ENCODE measurements around the gene MICAL3. TPM values are rescaled to one million over a fixed set of nuclear protein-coding genes. Genes with fewer than 3 reads are reported as not detected.

MICAL3 gene
- total RNA-seq, 1 donor from 2014 or later = 29.0 TPM

DNA sequence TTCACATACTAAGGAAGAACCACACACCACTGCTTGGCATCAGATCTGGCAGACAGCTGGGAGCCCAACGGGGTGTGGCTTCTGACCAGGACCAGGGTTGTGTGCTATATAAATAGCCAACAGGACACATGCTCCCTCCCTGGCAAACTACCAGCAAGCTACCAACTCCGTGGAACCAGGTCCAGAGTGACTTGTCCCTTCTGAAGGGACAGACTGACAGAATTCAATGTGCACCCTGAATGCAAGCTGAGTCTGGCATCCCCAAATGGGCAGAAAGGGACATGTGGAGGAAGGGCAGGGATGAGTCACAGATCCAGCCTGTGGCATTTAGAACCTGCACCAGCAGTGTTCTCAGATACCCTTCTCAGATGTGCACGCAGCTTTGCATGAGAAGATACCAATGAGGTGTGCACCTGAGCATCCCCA, 92.9 kb downstream of the MICAL3 start:
- DNase-seq (ENCODE audit: low read depth in 2 of 2) = no peak

DNA sequence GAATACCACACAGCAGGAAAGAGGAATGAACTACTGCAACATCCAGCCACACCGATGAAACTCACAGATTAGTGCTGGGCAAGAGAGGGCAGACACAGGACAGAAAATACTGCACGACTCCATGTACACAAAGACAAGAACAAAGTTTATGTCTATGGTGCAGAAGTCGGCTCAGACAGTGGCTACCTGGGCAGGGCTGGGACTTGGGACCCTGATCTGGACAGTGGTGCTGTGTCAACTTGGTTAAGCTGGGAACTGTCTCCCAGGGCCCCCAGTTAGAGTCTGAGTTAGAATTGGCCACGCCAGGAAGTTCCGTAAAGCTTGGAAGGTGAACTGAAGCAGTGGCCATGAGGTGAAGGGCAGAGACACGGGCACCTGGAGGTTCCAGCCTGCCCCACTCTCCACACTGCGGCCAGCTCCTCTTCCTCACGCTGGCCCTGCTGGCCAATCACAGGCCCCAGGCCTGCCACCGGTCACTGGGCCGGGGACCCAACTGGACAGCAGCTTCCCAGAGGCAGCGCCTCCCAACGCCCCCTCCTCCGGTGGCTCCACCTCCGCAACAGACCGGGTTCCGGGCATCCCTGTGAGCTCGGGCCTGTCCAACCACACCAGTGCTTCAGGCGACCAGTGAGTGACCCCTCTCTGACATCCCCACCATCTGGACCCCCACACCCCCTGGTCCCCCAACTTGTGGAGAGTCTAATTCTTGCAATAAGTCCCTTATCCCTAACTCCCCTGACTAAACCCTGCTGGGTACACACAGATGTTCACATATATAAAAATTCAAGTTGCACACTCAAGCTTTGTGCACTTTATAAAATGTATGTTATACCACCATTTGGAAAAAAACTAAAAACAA, 93.7 kb downstream of the MICAL3 start:
- no peak for DNase-seq (ENCODE audit: low read depth in 2 of 2)

DNA sequence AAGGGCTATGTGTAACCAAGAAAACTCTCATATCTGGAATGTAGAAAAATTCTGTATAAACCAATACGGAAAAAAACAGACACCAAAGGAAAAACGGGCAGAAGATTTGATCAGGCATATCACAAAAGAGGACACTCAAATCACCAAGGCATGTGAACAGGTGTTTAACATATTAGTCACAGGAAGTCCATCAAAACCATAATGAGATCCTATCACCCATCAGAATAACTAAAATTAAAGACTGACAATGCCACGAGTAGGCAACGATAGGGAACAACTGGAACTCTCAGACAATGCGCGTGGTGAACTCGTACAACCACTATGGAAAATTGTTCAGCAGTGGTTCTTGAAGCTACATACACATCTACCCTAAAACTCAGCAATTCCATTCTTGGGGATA, 94.5 kb downstream of the MICAL3 start:
- no peak for DNase-seq (ENCODE audit: low read depth in 2 of 2)

DNA sequence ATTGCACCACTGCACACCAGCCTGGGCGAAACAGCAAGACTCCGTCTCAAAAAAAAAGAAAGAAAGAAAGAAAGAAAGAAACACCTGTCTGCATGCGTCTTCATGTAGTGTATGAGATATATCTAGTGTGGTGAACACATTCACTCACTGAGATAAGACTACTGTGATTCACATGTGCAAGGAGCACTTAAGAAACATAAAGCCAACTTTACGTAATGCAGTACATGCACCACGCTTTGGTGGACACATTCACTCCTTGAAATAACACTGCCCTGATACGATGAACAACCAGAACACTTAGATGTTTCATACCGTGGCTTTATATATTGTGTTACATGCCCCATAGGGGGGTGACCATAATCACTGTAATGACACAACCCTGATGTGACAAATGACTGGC, 96.0 kb downstream of the MICAL3 start:
- DNase-seq (ENCODE audit: low read depth in 2 of 2) = no peak

DNA sequence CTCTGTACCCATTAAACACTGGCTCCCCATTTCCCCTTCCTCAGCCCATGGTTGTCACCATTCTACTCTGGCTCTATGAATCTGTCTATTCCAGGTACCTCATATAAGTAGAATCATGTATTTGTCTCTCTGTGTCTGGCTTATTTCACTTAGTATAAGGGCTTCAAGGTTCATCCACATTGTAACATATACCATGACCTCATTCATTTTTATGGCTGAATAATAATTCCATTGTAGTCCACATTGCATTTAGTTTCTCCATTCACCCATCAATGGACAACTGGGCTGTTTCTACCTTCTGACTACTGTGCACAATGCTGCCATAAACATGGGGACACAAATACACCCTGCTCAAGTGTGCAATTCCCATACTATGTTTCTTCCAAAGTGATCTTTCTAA, 97.3 kb downstream of the MICAL3 start:
- no peak for DNase-seq (ENCODE audit: low read depth in 2 of 2)

DNA sequence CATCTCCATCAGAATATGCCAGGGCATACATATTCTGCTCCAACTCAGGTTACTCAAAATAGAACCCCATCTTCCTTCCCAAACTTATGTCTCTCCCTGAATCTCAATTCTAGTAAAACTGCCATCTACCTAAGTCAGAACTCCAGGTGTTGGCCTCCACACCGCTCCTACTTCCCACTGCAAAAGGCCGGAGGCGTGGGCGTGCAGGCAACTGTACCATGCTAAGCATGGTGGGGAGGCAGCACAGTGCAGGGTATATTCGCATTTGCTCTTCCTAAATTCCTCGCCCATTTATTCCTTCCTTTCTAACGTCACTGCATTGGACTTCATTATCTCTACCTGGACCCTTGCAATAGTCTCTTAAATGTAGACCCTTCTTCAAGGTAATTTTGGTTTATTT, 97.8 kb downstream of the MICAL3 start:
- no peak for DNase-seq (ENCODE audit: low read depth in 2 of 2)

DNA sequence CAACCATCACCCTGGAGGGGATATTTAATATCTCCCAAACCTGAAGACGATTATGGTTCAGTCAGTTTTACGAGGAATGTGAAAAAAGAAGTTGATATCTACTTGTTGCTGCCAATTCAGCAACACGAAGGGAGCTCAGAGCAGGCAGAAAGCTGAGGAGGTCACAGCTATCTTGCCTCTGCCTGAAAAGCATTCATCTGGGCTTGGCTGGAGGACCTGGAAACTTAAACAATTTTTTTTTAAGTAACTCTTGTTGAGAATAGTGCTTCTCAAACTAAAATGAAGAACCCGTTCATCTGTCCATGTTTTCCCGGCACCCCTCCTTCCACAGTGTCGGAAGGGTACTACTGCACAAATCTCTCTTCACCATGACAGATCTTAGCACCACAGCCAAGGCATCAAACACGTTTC, 98.9 kb downstream of the MICAL3 start:
- DNase-seq (ENCODE audit: low read depth in 2 of 2) = peak in 1 of 2 donors; percentile 13

DNA sequence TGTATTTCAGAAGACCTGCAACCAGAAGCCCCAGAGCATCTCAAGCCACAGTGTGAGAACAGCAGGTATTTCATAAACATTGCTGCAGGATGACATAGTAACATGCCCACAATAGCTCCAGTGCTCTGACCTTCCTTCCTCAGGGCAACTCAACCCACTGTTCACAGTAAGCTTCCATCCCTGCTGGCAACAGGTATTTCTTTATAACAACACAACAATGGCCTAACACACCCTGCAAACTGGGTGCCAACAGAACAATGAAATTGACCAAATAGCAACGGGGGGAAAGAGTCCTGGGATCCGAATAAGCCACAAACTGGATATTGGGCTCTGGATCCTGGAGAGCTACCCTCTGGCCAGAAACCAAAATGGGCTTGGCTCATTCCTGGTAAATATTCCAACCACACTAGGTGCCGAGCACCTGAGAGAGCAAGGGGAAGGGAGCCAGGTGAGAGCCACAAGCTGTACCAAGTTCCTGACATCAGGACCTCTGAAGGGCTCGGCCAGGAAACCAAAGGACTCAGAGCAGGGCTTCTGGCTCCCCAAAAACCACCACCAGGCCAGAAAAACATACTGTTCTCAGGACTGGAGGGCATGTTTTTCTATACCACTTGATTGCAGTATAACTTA, 99.5 kb downstream of the MICAL3 start:
- peak; percentile 71 to 95 for DNase-seq (ENCODE audit: low read depth in 2 of 2)

DNA sequence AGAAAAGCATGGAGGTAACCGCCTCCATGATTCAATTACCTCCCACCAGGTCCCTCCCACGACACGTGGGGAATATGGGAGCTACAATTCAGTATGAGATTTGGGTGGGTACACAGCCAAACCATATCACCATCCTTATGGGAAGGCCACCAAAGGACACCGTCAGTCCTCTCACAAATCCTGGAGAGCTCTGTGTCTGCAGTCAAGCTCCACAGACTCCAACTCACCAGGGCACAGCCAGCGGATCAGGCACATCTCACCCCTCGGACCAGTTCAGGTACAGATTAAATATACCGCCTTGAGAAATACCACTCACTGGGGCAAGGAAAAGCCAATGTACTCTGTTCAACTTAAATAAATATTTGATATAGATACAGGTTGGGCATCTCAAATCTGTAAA, 100.3 kb downstream of the MICAL3 start:
- DNase-seq (ENCODE audit: low read depth in 2 of 2) = no peak

DNA sequence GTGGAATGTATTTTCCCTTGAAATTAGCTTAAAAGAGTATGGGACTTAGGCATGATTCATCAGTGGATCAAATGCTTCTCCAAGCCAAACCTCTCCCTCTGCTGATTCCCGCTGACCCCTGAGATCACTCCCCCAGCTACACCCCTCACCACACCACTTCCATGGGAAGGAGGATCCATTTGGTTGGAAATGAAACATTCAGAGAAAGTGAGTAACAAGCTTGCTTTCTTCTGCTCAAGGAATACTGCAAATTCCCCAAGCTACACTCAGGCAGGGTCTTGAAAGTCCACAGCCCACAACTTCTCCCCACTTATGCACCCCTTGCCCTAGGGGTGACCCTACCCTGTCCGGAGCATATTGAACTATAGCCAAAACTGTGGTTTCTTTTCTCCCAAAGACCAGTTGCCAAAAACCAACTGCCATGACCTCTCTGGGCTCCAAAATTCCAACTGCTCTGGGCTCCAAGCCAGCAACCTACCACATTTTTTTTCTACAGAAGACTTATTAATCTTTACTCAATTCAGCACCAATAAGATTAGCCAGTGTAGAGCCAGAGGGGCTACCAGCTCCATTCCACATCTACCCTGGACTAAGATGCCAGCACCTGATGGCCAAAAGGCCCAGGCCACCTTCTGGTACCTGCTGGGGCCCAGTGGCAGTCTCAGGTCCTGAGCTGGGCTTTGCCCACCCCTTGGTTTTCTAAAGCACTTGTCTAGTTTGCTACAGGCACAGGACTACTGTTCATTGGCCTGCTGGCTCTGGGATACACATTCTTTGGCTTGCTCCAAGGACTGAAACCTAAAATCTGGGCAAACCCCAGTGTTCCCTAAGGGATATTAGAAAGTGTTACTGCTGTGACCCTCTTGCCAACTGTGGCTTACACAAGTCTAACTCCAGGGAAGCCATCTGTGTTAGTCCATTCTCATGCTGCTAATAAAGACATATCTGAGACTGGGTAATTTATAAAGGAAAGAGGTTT, 101.1 kb downstream of the MICAL3 start:
- DNase-seq (ENCODE audit: low read depth in 2 of 2) = peak; percentile 56 to 79

DNA sequence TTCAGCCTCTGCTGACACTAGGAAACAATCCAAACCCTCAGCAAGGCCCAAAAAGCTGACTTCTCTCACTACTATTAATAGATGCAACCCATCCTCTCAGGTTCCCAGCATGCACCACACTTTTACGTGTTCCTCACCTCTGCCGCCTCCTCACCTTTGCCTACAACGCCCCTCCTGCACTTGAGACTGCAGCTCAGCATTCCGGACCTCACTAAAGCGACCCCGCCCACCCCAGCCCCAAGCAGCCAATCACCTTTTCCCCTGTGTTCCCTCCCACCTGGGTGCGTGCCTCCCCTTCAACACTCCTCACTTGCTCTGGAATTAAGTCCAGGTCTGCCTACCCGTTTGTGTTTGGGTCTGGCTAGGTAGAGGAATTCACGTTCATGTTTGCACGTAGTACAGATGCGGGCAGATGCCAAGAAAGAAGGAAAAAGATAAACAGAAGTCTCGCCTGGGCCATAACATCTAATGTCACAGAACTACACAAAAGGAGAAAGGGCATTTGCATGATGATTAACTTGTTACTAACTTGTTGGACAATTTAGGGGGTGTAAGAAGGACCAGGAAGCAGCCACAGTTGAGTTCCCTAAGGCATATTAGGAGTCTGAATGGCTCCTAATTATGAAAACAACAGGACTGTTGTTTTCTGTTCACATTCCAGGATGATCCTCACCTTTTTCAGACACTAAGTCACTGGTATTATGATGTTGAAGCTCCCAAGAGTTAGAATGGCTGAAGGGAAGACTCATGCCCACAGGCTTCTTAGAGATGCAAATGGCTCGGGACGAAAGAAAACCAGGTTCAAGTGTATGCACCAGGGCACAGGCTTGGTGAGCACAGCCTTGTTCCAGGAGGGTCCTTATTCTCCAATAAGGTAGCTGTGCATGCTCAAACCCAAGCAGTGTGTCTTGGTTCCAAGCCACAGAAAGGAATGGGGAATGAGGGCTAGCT, 102.2 kb downstream of the MICAL3 start:
- DNase-seq (ENCODE audit: low read depth in 2 of 2) = no peak

DNA sequence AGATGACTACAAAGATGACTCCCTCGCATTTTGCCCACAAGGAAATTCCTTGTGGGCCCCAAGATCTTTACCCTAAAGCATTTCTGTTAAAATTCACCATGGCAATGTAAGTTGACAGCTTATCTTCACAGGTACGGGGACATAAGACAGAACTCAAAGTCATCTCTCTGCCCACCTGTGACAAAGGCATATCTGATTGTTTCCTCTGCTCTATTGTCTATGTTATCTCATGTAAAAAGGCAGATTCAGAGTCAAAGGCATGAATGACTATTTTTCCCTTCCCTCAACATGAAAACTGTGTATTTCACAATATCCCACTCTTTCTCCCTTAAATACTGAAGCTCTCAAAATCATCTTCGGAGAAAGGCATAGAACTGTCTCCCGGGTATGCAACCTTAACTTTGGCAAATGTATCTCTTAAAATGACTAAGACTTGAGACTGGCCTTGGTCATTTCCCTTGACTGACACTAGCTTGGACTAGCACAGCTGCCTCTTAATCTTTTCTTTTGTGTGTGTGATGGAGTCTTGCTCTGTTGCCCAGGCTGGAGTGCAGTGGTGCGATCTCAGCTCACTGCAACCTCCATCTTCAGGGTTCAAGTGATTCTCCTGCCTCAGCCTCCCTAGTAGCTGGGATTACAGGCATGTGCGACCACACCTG, 103.2 kb downstream of the MICAL3 start:
- peak; percentile 36 to 51 for DNase-seq (ENCODE audit: low read depth in 2 of 2)

DNA sequence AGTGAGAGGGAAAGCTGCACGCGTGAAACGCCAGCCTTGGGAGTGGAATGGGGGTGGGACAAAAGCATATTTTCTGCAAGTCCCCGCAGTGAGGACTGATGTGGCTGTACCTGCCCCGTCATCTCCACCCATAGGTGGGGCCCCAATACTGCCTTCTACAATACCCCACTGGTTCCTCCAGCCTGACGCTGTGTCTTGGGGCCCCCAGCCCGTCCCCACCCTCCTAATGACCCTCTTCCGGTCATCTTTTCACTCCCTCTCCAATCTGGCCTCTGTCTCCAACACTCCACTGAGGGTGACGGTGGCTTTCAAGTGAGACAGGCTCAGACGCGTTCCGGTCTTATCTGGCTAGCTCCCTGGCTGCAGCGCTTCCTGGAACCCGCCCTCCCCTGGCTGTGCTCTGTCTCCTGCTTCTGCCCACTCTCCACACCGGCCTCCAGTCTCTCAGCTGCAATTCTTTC, 104.2 kb downstream of the MICAL3 start:
- peak; percentile 63 to 67 for DNase-seq (ENCODE audit: low read depth in 2 of 2)

DNA sequence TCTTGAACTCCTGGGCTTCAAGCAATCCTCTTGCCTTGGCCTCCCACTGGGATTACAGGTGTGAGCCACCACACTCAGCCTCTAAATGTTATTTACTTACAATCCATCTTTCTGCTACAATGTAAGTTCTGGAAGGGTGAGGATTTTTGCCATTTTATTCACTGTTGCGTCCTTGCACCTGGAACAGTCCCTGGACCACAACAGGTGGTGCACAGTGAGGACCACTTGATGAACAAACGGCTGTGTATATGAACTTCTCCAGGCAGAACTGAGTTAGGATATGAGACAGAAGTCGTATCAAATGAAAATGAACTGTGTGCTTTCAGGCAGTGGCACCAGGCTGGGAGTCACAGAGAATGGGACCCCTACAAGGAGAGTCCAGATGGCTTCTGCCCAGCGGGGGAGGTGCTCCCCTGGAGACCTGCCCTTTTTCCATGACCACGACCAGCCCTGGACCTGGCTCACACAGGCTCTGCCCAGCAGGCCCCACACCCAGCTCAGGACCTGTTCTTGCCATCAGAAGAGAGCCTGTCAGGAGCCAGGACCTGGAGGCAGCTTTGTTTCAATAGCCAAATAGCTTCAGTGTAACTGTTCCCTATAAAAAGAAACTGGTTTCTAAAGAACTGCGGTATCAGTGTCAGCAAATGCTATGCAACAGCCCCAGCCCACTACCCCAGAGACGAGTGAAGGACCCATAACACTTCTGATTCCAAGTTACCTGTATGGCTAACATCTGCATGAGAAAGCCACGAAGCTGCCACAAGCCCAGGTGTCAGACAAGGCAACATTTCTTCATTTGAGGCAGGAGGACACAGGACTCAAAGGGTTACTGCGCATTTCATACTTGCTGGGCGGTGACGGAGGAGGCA, 104.9 kb downstream of the MICAL3 start:
- peak in 1 of 2 donors; percentile 51 for DNase-seq (ENCODE audit: low read depth in 2 of 2)

DNA sequence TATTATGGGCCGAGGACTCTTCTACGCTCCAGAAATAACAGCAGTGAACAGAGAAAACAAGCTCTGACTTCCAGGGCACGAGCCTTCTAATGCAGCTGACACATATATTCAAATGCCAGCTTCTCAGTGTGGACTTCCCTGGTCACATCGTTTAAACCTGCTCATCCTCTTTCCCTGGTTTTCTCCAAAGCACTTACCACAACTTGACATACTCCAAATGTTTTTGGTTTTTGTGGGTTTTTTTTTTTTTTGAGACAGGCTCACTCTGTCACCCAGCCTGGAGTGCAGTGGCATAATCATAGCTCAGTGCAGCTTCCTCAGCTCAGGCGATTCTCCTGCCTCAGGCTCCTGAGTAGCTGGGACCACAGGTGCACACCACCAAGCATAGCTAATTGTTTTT, 105.5 kb downstream of the MICAL3 start:
- no peak for DNase-seq (ENCODE audit: low read depth in 2 of 2)

DNA sequence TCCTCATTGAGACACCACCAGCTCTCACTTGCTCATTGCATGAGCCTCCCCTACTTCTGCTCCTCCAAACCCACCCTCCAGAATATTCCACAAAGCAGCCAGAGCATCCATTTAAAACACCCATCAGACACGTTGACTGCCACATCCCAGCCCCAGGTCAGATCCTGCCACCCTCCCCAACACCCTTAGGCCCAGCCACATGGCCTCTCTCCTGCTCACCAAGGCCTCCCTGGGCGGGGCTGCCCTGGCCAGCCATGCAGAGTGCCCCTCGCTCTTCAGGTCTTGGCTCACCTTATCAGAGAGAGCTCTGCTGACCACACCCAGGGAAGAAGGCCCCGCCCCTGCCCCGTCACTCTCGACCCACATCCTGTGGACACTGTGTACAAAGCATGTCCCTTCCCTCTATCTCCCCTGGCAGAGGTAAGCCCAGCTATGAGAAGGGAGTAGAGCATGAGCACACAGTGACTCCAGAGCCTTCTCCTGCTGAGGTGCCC, 106.8 kb downstream of the MICAL3 start:
- DNase-seq (ENCODE audit: low read depth in 2 of 2) = no peak

DNA sequence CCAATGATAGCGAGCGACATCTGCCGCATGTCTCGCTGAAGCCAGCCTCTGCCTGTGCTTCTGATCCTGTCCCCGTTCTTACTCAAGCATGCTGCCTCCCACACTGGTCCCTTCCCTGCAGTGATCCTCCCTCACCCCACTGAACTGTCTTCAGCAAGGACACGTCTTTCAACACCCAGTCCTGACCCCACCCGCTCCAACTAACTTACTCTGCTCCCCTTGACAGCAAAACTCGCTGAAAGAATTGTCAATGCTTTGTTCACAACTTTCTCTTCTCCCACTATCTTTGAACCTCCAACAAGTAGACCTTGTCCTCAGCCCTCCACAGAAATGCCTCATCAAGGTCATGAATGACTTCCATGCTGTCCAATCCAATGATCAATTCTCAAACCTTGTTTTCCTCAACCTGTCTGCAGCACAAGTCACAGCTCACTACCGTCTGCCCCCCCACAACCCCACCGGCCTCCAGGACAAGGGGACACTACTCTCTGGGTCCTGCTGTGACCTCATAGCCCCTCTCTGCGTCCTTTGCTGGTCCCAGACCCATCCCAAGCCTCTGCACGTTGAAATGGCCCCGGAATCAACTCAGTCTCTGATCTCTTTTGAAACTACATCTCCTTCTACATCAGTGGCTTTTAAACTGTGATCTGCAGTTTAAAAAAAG, 108.0 kb downstream of the MICAL3 start:
- DNase-seq (ENCODE audit: low read depth in 2 of 2) = no peak

DNA sequence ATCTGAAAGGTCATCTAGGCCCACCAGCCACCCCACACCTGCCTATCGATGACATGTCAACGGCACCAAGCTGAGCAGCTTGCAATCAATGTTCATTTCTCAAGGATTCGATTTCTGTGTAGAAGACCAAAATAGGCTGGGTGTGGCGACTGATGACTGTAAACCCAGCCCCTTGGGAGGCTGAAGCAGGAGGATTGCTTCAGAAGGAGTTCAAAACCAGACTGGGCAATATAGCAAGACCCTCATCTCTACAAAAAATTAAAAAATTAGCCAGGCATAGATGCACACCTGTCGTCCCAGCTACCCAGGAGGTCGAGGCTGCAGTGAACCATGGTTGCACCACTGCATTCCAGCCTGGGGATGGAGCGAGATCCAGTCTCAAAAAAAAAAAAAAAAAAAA, 108.7 kb downstream of the MICAL3 start:
- DNase-seq (ENCODE audit: low read depth in 2 of 2) = no peak
